GM19240 (cell line): ENCODE measurements around the gene UBE2F.
"Not testable (repeated sequence)": the region's sequence is repeated elsewhere in the genome, so short reads cannot be mapped to it uniquely, and the experiment has no call there.

Experiments used
- DNase-seq: peaks from one replicate; pipeline ENCODE4 v3.0.0; 2011; ENCODE audit warnings: low spot score; ENCODE audit not compliant: insufficient read length

Gene UBE2F

GRCh38 chr2:237979331-237979730 lies 12.5 kb downstream of the UBE2F start:
- no peak for DNase-seq

- DNase-seq: no peak
Observed at GRCh38 chr2:237980087-237980486, 13.3 kb downstream of the UBE2F start.

GRCh38 chr2:237980751-237981150 lies 13.9 kb downstream of the UBE2F start:
- DNase-seq: no peak

GRCh38 chr2:237981621-237982020 lies 14.8 kb downstream of the UBE2F start:
- DNase-seq: not testable (repeated sequence)

- no peak for DNase-seq
Observed at GRCh38 chr2:237982039-237982725, 15.4 kb downstream of the UBE2F start.

- no peak for DNase-seq
Observed at GRCh38 chr2:237983922-237984321, 17.1 kb downstream of the UBE2F start.

- DNase-seq: no peak
Observed at GRCh38 chr2:237987268-237987667, 20.5 kb downstream of the UBE2F start.

GRCh38 chr2:237993701-237994100 lies 26.9 kb downstream of the UBE2F start:
- no peak for DNase-seq

- no peak for DNase-seq
Observed at GRCh38 chr2:237995036-237995435, 28.2 kb downstream of the UBE2F start.

GRCh38 chr2:237996021-237996593 lies 29.3 kb downstream of the UBE2F start:
- DNase-seq: no peak

GRCh38 chr2:237997521-237997920 lies 30.7 kb downstream of the UBE2F start:
- no peak for DNase-seq

- DNase-seq: no peak
Observed at GRCh38 chr2:237998530-237998929, 31.7 kb downstream of the UBE2F start.

- DNase-seq: no peak
Observed at GRCh38 chr2:238003234-238004031, 36.6 kb downstream of the UBE2F start.

GRCh38 chr2:238004077-238004830 lies 37.4 kb downstream of the UBE2F start:
- no peak for DNase-seq

GRCh38 chr2:238005528-238005927 lies 38.7 kb downstream of the UBE2F start:
- DNase-seq: no peak

GRCh38 chr2:238006510-238006909 lies 39.7 kb downstream of the UBE2F start:
- no peak for DNase-seq

- DNase-seq: no peak
Observed at GRCh38 chr2:238007924-238008323, 41.1 kb downstream of the UBE2F start.

GRCh38 chr2:238009563-238009962 lies 42.7 kb downstream of the UBE2F start:
- no peak for DNase-seq

- DNase-seq: no peak
Observed at GRCh38 chr2:238010572-238010971, 43.8 kb downstream of the UBE2F start.

- no peak for DNase-seq
Observed at GRCh38 chr2:238013806-238014205, 47.0 kb downstream of the UBE2F start.

- no peak for DNase-seq
Observed at GRCh38 chr2:238015705-238016104, 48.9 kb downstream of the UBE2F start.

- no peak for DNase-seq
Observed at GRCh38 chr2:238016526-238016925, 49.7 kb downstream of the UBE2F start.
